ENCODE measurements around the gene ZBTB18. TPM values are rescaled to one million over a fixed set of nuclear protein-coding genes. Genes with fewer than 3 reads are reported as not detected.

ZBTB18 gene
- total RNA-seq, 1 experiment from 2014 or later = 12.1 TPM

DNA sequence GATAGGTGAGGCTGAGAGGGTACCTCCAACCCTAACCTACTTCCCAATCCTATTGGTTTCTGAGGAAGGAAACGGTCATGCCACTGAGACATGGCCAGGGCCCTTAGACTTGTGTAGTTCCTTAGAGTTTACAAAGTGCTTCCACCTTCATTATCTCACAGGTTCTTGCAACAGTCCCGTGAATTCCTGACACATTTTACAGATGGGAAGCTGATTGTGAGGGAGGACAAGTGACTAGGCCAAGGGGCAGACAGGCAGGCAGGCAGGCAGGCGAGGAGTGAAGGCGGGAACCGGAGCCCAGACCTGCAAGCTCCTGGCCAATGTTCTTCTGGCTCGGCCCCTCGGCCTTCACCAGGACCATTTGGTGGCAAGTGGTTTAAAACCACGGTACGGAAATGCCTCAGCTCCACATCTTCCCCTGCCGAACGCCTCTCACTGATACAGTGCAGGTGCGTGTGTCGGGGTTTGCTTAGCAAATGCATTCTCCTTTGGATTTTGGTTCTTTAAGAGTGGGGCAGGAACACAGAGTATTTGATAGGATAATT is 45.1 kb downstream of the ZBTB18 start:
- H4K5ac ChIP-seq (ENCODE audit: insufficient read length, low read depth, low read length) = no peak overlapping the region
- Mint-ChIP-seq H3K4me1 (peaks cover 10% of the 10 kb centered on the region in 2 experiments), H3K9me3 (peaks cover 0 to 2% of the 10 kb centered on the region in 2 experiments; a peak in 2 of 5 replicates), H3K4me3 (no peak overlapping the region), H3K27me3 (ENCODE audit: low read depth) (no peaks in the 10 kb centered on the region; the same call in 1 of the 2 replicates), H3K36me3 (ENCODE audit: insufficient read depth in 1 of 3, low read depth in 3 of 3) (0 out of 7 replicates have a peak, but pooled peaks cover 0 to 4% (median 2%) of the 10 kb centered on the region in 3 experiments), H3K27ac (no peak overlapping the region; a peak in 1 of 7 replicates)
- no peaks in the 10 kb centered on the region for H3K79me1 ChIP-seq (ENCODE audit: insufficient read depth, low read depth, low read length, poor library complexity, severe bottlenecking)
- no peaks in the 10 kb centered on the region for H4K20me1 ChIP-seq (ENCODE audit: control insufficient read depth, insufficient read depth, insufficient read length)
- no peak overlapping the region for H3K27ac ChIP-seq (ENCODE audit: insufficient read length, low read depth, low read length)
- no peaks in the 10 kb centered on the region for H3K9me3 ChIP-seq (ENCODE audit: control insufficient read depth, low read depth, low read length)
- no peak overlapping the region for H3K14ac ChIP-seq (ENCODE audit: insufficient read depth, low read length)
- H3K18ac ChIP-seq (ENCODE audit: insufficient read length, low read depth, low read length) = no peak overlapping the region
- H3K4ac ChIP-seq (ENCODE audit: low read depth, low read length) = no peak overlapping the region
- no peak overlapping the region for H3K9ac ChIP-seq (ENCODE audit: extremely low read depth, insufficient read length, low read length)
- H2BK15ac ChIP-seq (ENCODE audit: low read depth, low read length) = no peak overlapping the region
- H2AFZ ChIP-seq (ENCODE audit: low read length) = no peak overlapping the region
- no peak overlapping the region for H2AK5ac ChIP-seq (ENCODE audit: insufficient read length, low read length)
- H3K27me3 ChIP-seq (ENCODE audit: insufficient read depth, low read length) = no peaks in the 10 kb centered on the region
- no peak overlapping the region for H2BK120ac ChIP-seq (ENCODE audit: low read depth, low read length, poor library complexity, severe bottlenecking)
- no peak overlapping the region for H2BK20ac ChIP-seq (ENCODE audit: low read depth, low read length, poor library complexity, severe bottlenecking)
- H3K4me1 ChIP-seq (ENCODE audit: insufficient read depth, low read length) = no peaks in the 10 kb centered on the region
- no peaks in the 10 kb centered on the region for H3K79me2 ChIP-seq (ENCODE audit: insufficient read depth, low read length)
- H3K23me2 ChIP-seq (ENCODE audit: insufficient read length, low read depth, low read length, poor library complexity, severe bottlenecking) = no peaks in the 10 kb centered on the region
- no peak overlapping the region for H3K56ac ChIP-seq (ENCODE audit: insufficient read length, low read depth, low read length)
- H3T11ph ChIP-seq (ENCODE audit: low read length) = no peak overlapping the region
- TF ChIP-seq, protein P1, sequence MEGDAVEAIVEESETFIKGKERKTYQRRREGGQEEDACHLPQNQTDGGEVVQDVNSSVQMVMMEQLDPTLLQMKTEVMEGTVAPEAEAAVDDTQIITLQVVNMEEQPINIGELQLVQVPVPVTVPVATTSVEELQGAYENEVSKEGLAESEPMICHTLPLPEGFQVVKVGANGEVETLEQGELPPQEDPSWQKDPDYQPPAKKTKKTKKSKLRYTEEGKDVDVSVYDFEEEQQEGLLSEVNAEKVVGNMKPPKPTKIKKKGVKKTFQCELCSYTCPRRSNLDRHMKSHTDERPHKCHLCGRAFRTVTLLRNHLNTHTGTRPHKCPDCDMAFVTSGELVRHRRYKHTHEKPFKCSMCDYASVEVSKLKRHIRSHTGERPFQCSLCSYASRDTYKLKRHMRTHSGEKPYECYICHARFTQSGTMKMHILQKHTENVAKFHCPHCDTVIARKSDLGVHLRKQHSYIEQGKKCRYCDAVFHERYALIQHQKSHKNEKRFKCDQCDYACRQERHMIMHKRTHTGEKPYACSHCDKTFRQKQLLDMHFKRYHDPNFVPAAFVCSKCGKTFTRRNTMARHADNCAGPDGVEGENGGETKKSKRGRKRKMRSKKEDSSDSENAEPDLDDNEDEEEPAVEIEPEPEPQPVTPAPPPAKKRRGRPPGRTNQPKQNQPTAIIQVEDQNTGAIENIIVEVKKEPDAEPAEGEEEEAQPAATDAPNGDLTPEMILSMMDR (conservative IDR thresholded peaks at IDR 0.05) = no peak
- no peak for DNase-seq
- H4K8ac ChIP-seq (replicated peaks; ENCODE audit: insufficient read length, low read depth, low read length) = no peak overlapping the region
- H2BK12ac ChIP-seq (ENCODE audit: insufficient read length, low read depth, low read length) = no peak overlapping the region
- WGBS (ENCODE audit: extremely low coverage, insufficient read length, low lambda C conversion rate) = no CpG with 5 or more reads among the region's 13 CpGs
- no peak overlapping the region for H3K23ac ChIP-seq (ENCODE audit: insufficient read length, low read depth, low read length)
- no peak overlapping the region for H4K91ac ChIP-seq (ENCODE audit: insufficient read length, low read depth, low read length)
- no peak overlapping the region for H3K4me2 ChIP-seq (ENCODE audit: insufficient read depth, insufficient read length, low read length)
- H2BK5ac ChIP-seq (ENCODE audit: insufficient read length, low read length) = no peak overlapping the region

Measured in H9 (cell line).